Measurements from ENCODE around the gene TTPAL.

Gene TTPAL

GRCh38 chr20:44533928-44534327, 58.3 kb downstream of the TTPAL start:
- FAIRE-seq: no peak

GRCh38 chr20:44536175-44536574, 60.5 kb downstream of the TTPAL start:
- DNase-seq (ENCODE audit: low spot score): no peak
- FAIRE-seq: no peak

More at GRCh38 chr20:44533928-44534327, 58.3 kb downstream of the TTPAL start:
- DNase-seq (ENCODE audit: low spot score): no peak

GRCh38 chr20:44537993-44538392, 62.3 kb downstream of the TTPAL start:
- FAIRE-seq (no peak), DNase-seq (ENCODE audit: low spot score) (no peak)

GRCh38 chr20:44540834-44541233, 65.2 kb downstream of the TTPAL start:
- no peak for FAIRE-seq

GRCh38 chr20:44541992-44542391, 66.3 kb downstream of the TTPAL start:
- FAIRE-seq (no peak), DNase-seq (ENCODE audit: low spot score) (no peak)

More at GRCh38 chr20:44540834-44541233, 65.2 kb downstream of the TTPAL start:
- DNase-seq (ENCODE audit: low spot score): no peak

- no peak for FAIRE-seq
- no peak for DNase-seq (ENCODE audit: low spot score)
These were observed 67.2 kb downstream of the TTPAL start for GRCh38 chr20:44542890-44543289.

GRCh38 chr20:44543358-44543757, 67.7 kb downstream of the TTPAL start:
- no peak for FAIRE-seq
- DNase-seq (ENCODE audit: low spot score): no peak
